ENCODE data around the gene EARS2.

EARS2 gene

GRCh38 chr16:23530062-23530461 lies 27.1 kb downstream of the EARS2 start:
- H3K4me3 ChIP-seq (ENCODE audit: control insufficient read depth, low read depth, low read length), result no peak overlapping the region
- DNase-seq (ENCODE audit: low read depth), result no peak
- no peak for TF ChIP-seq CTCF (IDR thresholded peaks at IDR 0.05; ENCODE audit: control insufficient read depth, insufficient read depth, low read depth, low read length, missing control alignments)

- DNase-seq (ENCODE audit: low read depth), result no peak
- H3K4me3 ChIP-seq (ENCODE audit: control insufficient read depth, low read depth, low read length), result no peak overlapping the region
- TF ChIP-seq CTCF (IDR thresholded peaks at IDR 0.05; ENCODE audit: control insufficient read depth, insufficient read depth, low read depth, low read length, missing control alignments), result no peak
Observed at GRCh38 chr16:23528644-23529310, 28.4 kb downstream of the EARS2 start.

DNA sequence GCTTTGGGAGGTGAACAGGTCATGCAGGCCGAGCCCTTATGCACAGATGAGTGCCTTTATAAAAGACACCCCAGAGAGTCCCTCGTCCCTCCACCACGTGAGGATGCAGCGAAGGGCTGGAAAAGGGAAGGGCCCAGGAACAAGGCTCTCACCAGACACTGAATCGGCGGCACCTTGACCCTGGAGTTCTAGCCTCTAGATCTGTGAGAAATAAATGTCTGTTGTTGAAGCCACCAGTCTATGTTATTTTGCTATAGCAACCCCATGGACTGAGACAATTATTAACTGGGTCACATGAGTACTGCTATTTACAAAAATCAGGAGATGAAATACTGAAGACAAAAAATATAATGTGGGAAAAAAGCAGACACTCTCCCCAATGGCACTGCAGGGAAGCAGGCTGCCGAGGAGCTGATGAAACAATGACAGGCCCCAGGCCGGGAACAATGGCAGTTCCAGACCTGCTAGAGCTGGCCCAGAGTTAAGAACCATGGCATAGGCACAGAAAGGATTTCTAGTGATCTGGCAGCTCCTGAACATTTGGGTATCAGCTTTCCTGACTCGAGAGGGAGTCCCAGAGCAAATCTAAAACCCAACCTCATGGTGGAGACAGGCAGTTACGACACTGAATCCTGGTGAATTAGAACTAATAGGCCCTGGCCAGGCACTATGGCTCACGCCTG lies 29.0 kb downstream of the EARS2 start:
- TF ChIP-seq CTCF (IDR thresholded peaks at IDR 0.05; ENCODE audit: control insufficient read depth, insufficient read depth, low read depth, low read length, missing control alignments), result no peak
- DNase-seq (ENCODE audit: low read depth), result no peak
- no peak overlapping the region for H3K4me3 ChIP-seq (ENCODE audit: control insufficient read depth, low read depth, low read length)

DNA sequence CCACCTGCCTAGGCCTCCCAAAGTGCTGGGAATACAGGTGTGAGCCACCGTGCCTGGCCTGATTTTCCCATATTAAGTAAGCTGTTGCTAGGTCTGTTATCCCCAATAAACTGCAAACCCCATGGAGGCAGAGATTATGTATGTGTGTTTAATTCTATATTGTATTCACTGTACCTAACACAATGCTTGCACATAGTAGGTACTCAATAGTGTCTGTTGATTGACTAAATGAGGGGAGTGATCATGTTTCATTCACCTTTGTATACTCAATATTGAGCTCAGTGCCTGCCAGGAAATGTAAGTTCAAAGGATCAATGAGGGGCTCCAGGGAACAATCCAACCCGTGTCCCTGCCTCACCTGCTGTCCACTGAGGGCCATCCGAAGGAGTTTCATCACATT lies 32.3 kb downstream of the EARS2 start:
- TF ChIP-seq CTCF (IDR thresholded peaks at IDR 0.05; ENCODE audit: control insufficient read depth, insufficient read depth, low read depth, low read length, missing control alignments), result no peak
- no peak overlapping the region for H3K4me3 ChIP-seq (ENCODE audit: control insufficient read depth, low read depth, low read length)
- no peak for DNase-seq (ENCODE audit: low read depth)

DNA sequence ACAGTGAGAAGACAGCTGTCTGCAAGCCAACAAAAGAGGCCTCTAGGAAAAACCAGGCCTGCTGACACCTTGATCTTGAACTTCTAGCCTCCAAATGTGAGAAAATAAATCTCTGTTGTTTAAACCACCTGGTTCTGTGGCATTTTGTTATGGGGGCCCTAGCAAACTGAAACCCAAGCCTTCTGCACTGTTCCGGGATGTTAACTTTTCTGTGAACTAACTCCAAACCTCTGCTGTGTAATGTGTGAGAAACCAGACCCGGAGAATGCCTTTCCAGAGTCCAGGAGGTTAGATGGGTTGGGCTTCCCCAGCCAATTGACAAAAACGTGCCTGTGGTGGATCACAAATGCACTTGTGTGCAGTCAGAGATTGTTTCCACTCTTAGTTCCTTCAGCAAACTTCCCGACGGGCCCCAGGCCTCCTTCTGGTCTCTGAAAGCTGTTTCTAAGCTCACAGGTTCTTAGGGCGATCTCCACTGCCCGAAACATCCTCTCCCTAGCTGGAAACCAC lies 33.2 kb downstream of the EARS2 start:
- DNase-seq (ENCODE audit: low read depth), result no peak
- no peak for TF ChIP-seq CTCF (IDR thresholded peaks at IDR 0.05; ENCODE audit: control insufficient read depth, insufficient read depth, low read depth, low read length, missing control alignments)
- no peak overlapping the region for H3K4me3 ChIP-seq (ENCODE audit: control insufficient read depth, low read depth, low read length)

DNA sequence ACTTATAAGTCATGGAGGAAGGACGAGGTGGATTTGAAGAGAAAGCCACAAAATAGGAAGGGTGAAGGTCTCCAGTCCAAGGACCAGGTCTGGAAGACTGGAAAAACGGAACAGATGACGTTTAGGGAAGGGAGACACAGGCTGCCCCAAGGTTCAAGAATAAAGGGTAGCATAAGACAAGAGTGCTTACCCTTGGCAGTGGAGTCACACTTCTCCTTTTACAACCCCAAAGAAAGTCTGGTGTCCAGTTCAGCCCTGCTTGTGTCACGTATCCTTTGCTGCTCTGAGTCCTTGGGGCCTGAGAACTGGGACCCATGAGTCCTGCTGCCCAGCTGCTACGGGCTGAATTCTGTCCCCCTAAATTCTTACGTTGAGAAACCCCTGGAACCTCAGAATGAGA lies 33.8 kb downstream of the EARS2 start:
- TF ChIP-seq CTCF (IDR thresholded peaks at IDR 0.05; ENCODE audit: control insufficient read depth, insufficient read depth, low read depth, low read length, missing control alignments), result no peak

More for the DNA sequence above, 33.8 kb downstream of the EARS2 start:
- no peak overlapping the region for H3K4me3 ChIP-seq (ENCODE audit: control insufficient read depth, low read depth, low read length)
- no peak for DNase-seq (ENCODE audit: low read depth)

Data from AG09309 (cell line).